Measurements from ENCODE around the gene PTPRM.

Gene PTPRM

DNA sequence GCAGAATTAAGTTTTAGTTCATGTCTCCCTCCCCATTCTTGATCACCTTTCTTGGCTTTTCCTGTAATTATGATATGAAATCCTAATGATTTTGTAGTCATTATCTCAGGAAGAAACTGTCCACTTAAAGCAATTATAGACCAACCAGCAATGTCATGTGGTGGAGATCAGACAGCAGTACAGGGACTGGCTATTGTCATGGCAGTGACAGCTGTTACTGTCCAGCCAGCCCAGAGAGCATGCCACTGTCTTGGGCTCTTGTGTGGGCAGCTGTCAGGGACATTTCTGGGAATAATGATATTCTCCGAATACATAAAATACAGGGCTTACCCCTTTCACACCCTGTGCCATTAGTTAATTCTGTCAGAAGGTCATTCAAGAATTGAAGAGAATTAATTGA lies 686.8 kb downstream of the PTPRM start:
- no peak for DNase-seq (ENCODE audit: low read depth)
- no peak overlapping the region for H3K4me3 ChIP-seq (ENCODE audit: low read depth, low read length)

DNA sequence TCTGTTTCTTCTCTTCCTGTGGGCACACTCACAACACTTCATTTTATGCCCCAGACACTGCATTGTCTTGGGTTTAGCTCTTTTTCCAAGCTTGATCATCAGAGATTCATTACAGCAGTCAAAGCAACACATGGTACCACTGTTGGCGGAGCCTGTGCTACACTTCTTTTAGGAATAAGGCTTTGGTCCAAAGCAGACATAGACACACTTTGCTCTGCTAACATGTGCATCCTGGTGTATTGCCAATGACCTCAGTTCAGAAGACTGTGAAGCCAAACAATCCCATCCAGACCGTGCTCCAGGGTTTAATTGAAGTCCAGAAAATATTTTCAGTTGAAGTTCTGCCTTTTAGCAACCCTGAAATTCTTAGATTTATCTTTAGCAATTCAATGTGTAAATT lies 687.5 kb downstream of the PTPRM start:
- H3K4me3 ChIP-seq (ENCODE audit: low read depth, low read length), result no peak overlapping the region
- DNase-seq (ENCODE audit: low read depth), result no peak

DNA sequence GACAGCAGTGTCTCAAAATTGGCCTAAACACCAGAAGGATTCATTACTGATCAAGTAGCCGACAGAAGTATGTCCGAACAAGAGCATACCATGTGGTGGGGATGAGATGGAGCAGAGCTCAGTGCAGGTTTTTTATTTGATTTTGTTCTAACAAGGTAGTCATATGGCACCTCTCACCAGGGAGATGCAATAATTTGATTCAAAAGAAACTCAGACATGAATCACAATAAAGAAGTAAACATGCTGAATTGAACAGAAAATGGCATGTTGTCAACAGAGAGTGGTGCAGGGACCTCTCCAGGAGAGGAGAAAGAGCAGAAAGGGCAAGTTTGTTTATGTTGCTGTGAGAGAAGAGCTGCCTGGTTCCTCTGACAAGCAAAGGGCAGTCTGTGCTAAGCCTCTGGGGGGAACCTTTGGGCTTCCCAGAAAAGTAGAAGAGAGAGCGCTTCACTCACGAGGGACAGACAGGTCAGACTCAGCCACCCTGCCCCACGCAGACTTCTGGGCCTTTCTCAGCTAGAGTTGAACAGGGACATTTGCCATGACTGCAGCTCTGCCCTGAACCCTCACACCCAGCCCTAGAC lies 690.8 kb downstream of the PTPRM start:
- H3K4me3 ChIP-seq (ENCODE audit: low read depth, low read length), result no peak overlapping the region
- no peak for DNase-seq (ENCODE audit: low read depth)

DNA sequence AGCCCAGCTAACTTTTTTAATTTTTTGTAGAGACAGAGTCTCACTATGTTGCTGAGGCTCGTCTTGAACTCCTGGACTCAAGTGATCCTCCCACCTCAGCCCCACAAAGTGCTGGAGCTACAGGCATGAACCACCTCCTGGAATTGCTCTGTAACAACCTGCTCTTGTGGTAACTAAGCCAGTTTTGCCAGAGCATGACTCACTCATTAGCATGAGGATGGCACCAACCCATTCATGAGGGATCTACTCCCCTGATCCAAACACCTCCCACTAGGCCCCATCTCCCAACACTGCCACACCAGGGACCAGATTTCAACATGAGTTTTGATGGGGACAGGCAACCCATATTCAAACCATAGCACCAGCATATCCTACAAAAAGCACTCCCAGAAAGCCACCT lies 693.2 kb downstream of the PTPRM start:
- H3K4me3 ChIP-seq (ENCODE audit: low read depth, low read length), result no peak overlapping the region
- no peak for DNase-seq (ENCODE audit: low read depth)

DNA sequence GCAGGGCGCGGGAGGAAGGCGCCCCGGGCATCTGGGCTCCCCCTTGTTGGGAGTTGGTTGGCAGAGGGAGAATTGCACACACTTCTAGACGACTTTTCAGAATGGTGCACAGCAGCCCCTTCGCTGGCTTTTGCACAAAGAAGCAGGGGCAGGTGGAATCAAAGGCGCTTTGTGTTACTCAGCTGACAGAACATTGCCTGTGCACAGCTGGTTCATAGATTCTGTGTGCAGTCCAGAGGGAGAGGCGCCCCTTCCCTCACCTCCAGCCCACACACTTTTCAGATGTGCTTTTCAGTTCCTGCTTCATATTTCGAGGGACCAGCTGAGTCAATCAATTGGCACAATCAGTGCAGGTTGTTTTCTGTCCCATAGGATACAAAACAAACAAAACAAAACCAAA lies 693.7 kb downstream of the PTPRM start:
- H3K4me3 ChIP-seq (ENCODE audit: low read depth, low read length), result no peak overlapping the region
- DNase-seq (ENCODE audit: low read depth), result no peak

DNA sequence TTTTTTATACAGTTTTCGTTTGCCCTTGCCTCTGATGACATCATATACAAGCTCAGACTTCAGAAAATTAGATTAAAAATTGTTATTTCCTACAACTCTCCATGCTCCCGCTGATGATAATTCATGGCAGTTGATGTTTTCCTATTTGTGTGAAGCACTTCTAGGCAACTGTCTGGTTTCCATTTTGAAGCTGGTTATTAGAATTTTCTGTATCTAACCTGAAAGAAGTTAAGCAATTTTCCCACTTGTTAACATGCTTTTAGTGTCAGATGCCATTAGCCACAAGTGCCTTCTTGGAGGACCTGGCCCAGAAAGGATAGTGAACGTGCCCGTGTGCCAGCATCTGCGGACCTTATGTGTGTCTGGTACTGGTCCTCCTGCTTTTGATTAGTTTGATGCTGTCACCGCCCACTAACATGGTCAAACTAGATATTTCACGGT lies 694.6 kb downstream of the PTPRM start:
- DNase-seq (ENCODE audit: low read depth), result no peak

DNA sequence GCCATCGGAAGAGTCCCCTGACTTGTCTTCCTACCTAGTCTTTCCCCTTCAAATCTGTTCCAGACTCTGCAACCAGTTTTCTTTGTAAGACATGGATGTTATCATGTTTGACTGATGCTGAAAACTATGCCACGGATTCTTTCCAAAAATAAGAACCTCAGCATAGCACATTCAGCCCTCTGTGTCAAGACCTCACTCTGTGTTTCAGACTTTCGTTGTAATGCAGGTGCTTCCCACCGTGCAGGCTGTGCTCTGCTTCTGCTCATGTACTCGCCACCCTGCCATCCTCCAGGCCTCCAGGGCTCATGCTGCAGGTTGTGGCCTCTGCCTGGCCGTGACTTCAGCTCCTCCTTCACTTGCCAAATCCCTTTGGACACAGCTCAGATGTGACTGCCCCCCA lies 695.1 kb downstream of the PTPRM start:
- no peak for DNase-seq (ENCODE audit: low read depth)
- H3K4me3 ChIP-seq (ENCODE audit: low read depth, low read length), result no peak overlapping the region

More for the DNA sequence above, 694.6 kb downstream of the PTPRM start:
- H3K4me3 ChIP-seq (ENCODE audit: low read depth, low read length), result no peak overlapping the region

DNA sequence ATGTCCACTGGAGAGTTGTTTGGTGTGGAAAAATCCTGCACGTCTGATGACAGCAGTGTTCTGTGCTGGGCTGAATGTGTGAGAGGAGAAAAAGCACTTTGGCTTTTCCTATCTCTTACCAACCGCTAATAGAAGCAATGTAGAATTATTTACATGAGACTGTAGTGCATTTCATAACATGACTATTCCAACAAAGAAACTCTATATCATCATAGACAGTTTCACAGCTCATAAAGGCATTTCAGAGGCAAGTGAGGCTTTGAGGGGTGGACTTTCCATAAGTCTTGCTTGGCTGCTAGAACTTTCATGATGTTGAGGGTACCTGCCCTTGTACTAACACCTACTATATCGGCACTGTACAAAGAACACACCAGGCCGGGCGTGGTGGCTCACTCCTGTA lies 697.0 kb downstream of the PTPRM start:
- DNase-seq (ENCODE audit: low read depth), result no peak
- H3K4me3 ChIP-seq (ENCODE audit: low read depth, low read length), result no peak overlapping the region

DNA sequence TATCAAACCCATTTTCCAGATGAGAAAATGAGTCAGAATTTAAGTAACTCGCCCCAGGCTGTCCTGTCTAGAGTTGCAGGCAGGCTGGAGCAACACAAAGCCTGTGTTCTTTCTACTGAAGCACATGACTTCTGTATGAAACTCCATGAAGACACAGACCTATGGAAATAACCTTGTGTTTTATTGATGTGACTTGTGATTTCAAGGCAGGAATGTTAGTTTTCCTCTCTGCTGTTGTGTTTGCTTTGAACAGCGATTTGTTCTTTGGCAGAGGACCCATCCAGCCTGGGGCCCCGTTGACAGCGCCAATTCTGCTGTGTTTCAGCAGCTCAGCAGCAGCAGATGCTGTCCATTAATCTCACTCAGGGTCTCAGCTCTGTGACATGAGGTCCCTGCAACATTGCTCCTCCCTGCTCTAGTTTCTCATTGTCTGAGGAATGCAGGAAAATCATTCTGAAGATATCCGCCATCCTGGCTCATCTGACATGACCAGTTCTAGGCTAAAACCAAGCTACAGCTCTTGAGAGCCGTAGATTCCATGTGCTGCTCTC lies 697.8 kb downstream of the PTPRM start:
- peak; percentile 39 for DNase-seq (ENCODE audit: low read depth)

DNA sequence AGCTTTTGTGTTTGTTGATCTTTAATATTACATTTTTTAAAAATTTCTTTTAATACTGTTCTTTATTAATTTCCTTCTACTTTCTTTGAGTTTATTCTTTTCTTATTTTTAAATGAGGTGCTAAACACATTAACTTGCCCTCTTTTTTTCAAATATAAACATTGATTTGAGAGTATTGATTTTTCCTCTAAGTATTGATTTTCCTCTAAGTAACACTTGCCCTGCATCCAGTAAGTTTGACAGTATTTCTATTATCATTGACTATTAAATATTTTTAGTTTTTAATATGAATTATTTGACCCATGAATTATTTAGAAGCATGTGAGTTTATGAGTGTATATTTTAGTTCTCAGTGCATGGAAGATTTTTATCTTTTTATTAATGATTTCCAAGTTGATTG lies 705.1 kb downstream of the PTPRM start:
- no peak overlapping the region for H3K4me3 ChIP-seq (ENCODE audit: low read depth, low read length)
- DNase-seq (ENCODE audit: low read depth), result no peak

More for the DNA sequence above, 697.8 kb downstream of the PTPRM start:
- no peak overlapping the region for H3K4me3 ChIP-seq (ENCODE audit: low read depth, low read length)

DNA sequence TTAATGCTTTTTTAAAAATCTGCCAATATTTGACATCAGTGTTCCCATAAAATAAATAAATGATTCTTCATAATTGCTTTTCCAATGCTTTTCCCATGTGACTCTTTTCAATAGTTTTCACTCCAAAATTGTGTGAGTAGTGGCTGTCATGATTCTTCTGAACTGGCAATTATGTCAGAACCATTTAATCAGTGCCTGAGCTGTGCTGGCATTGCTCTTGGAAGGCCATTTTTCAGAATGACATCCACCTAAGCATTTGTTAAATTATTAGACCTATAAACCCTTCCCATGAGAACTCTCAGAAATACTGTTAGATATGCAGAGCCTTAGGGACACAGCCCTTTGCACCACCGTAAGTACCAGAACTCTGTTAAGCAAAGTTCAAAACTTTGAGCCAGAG lies 707.3 kb downstream of the PTPRM start:
- no peak for DNase-seq (ENCODE audit: low read depth)
- no peak overlapping the region for H3K4me3 ChIP-seq (ENCODE audit: low read depth, low read length)

DNA sequence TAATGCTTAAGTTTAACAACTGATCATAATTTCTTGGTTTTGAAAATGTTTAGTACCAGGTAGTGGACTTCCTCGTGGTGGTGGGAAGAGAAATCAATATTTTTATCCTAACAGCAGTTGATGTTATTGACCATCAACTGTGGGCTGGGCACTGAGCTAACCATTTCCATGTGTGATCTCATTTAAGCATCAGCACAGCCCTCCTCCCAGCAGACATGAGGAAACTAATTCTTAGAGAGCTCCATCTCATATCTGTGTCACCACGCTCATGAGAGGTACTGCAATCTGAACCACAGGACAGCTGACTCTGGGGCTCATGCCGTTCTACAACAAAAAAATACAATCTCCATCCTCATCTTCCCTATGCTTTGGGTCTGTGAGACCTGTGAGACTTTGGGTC lies 709.3 kb downstream of the PTPRM start:
- no peak overlapping the region for H3K4me3 ChIP-seq (ENCODE audit: low read depth, low read length)
- DNase-seq (ENCODE audit: low read depth), result no peak

DNA sequence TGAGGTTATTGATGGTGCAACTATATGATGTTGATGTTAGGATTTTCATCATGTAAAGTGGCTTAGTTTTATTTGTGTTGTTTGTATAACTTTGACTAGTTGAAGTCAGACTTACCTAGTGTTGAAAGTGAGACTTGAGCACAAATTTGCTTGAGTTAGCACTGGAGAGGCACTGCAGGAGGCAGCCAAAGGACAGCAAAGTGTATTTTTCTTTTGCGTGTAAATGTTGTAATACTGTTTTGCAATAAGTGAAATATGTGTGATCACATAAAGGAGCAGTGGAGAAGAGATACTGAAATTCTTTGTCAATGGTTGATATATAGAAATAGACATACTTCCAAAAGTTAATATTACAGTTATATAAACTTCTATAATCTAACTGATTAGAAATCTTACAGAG lies 710.2 kb downstream of the PTPRM start:
- no peak overlapping the region for H3K4me3 ChIP-seq (ENCODE audit: low read depth, low read length)
- no peak for DNase-seq (ENCODE audit: low read depth)

DNA sequence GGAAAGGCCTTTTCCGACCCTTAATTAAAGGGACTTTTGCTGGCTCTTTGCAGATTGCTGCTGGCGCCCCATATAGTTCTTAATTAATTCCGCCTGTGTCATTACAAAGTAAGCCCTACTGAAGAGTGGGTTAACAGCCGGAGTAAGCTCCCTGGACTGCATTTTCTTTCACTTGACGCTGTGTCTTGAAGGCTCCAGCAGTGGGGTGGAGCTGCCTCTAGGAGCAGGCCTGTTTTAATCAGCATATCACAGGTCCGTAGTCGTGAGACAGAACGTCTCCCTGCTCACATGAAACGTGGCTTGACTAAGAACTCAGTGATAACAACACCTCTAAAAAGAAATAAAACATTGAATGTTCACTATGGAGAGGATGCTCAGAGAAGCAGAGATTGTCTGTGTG lies 712.2 kb downstream of the PTPRM start:
- DNase-seq (ENCODE audit: low read depth), result no peak
- H3K4me3 ChIP-seq (ENCODE audit: low read depth, low read length), result no peak overlapping the region

DNA sequence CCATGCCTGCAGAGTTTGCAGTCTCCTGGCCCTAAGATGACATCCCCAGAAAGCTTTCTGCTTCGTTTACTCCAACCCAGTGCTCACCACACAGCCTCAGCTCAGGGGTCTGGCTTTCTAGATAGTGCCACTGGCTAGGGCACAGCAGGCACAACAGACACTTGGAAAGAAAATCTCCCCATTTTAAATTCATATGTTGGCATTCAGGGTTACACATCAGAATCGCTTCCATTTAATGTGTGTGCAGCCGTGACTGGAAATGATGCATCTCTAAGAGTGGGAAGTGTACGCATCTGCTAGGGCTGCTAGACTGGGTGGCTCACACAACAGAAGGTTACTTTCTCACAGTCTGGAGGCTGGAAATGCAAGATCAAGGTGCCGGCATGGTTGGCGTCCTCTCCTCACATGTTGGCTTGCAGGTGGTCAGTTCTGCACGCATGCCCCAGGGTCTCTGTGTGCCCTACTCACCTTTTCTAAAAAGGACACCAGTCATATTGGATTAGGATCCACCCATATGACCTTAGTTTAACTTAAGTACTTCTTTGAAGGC lies 712.7 kb downstream of the PTPRM start:
- DNase-seq (ENCODE audit: low read depth), result no peak
- H3K4me3 ChIP-seq (ENCODE audit: low read depth, low read length), result no peak overlapping the region

DNA sequence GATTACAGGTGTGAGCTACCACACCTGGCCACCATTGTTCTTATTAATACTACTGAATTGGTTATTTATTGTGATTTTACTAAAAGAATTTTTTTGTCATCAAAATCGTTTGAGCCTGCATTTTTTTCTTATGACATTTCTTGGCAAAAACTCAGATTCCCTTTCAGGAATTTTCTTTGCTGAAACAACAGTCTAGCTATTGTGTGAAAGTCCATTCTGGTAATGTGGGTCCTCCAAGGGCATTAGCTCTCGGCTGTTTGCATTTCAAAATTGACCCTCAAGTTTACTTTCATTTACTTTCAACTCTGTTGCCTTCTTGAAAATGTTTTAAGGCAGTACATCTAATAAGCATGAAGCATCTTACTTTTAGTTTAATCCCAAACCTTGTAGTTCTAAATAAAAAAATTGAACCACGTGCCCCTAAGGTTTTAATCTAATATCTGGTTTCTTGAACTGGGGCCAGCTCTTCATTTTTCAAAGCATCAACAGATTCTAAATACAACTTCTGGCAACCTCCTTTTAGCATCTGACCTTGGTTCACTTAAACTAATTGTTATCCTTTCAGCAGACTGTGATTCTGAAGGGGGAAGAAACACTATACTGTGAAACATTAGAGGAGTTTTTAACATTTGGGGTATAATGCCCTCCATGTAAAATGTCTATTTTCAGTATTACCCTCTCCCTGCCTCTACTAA lies 716.9 kb downstream of the PTPRM start:
- H3K4me3 ChIP-seq (ENCODE audit: low read depth, low read length), result no peak overlapping the region
- peak; percentile 44 for DNase-seq (ENCODE audit: low read depth)

DNA sequence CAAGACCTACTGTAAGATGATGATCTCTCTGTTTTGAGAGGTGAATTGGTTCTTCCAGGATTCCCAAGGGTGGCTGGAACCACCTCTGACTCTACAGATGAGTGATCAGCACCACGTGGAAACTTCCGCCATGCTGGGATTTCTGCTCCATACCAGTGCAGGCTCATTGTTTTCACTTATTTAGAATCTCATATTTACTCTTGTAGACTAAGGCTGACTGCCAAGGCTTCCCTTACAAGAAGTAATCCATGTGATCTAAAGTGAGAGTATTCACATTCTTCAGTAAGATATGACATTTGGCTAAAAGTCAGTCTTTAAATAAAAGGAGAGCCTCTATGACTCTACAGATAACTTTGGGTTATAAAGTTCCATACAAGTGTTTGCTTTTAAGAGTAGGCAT lies 719.2 kb downstream of the PTPRM start:
- no peak overlapping the region for H3K4me3 ChIP-seq (ENCODE audit: low read depth, low read length)
- no peak for DNase-seq (ENCODE audit: low read depth)

DNA sequence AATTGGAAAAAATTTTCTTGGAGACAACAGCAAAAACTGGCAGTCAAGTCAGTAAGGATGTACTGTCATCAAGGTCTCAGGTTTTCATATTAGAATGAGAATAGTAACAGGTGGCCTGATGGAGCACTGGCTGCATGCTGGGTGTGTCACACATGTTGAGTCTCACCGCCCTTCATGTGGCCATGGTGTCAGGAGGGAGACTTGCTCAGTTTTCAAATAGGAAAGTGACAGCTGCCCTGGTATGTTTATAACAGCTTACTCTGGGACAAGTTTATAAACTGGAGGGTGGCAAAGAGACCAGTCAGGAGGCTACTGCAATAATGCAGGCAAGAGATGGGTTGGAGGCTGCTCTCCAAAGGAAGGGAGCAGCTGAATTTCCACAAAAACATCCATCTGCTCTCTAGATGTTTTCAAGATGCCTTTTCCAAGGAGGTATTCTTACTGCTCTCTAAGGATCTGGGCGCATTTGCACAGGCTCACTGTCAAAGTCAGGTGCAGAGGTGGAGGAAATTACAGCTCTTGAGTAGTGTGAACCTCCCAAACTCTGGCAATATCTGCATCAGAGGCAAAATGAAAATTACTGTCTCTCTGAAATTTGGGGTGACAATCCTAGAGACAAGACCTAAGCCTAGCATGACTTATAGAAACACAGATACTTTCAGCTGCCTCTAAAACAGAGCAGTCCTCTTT lies 720.2 kb downstream of the PTPRM start:
- no peak for DNase-seq (ENCODE audit: low read depth)
- H3K4me3 ChIP-seq (ENCODE audit: low read depth, low read length), result no peak overlapping the region

DNA sequence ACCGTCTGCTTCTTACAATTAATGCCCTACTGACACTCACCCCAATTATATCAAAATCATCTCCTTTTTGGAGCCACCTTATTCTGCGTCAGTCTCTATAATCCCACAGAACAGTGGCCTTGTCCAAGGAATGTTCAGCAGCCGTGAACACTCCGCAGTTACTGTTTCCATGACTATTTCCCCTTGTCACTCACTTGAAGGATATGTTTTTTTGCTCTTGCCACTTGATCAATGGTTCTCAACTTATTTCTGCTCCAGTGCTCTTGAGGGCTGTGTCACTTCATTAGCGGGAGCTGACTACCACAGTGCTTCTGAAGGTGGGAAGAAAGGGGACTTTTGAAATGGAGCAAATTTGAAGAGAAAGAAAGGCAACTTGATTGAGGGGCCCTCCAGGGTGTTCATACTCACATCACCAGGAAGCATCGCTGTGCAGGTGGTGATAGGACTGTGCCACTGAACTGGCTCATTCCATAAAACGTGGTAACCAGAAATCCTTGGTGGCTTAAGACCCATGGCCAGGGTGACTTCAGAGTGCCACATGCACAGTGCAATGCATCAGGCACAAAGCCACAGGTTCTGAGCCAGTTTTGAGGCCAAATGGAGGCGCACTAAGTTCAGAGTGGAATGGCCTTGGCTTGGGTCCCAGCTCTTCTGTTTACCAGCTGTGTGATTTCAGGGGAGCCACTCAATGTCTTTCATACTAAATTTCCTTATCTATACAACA lies 721.5 kb downstream of the PTPRM start:
- DNase-seq (ENCODE audit: low read depth), result no peak
- no peak overlapping the region for H3K4me3 ChIP-seq (ENCODE audit: low read depth, low read length)

DNA sequence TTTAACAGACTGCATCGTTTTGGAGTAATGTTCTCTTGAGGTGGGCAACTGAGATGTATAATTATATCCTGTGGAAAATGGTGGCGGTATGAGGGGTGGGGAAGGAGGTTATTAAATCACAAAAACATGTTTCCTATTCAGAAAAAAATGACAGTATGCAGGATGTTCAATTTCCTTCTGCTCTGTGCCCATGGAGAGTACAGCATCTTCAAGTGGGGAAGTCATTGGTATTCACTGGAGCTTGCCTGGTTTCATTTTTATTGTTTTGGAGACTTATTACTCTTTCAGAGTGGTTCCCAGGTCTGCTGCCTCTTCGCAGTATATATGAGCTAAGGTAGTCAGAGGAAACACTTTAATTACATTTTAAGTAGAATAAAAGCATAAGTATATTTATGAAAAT lies 723.3 kb downstream of the PTPRM start:
- no peak for DNase-seq (ENCODE audit: low read depth)
- H3K4me3 ChIP-seq (ENCODE audit: low read depth, low read length), result no peak overlapping the region
